K562 (cell line): ENCODE measurements around the gene AARSD1. TPM values are rescaled to one million over a fixed set of nuclear protein-coding genes. Genes with fewer than 3 reads are reported as not detected.

Experiments
- ATAC-seq: fragments of 200-7000 bp; cut with Tn5 transposase; 3 replicates; pipeline ENCODE4 v1.9.1; 2020; ENCODE audit warnings: moderate library complexity
- BruUV-seq: library from RNA; stranded (reverse); fragments of 400-500 nt; replicated peaks from 2 replicates; lab custom pipeline; 2021; lab: Mats Ljungman, UMichigan
- CTCF ChIA-PET: fragments of 300-600 bp; formaldehyde crosslinking; extraction: SDS; loops from one replicate; lab custom pipeline; 2021; ENCODE audit warnings: low intra/inter-chr PET ratio; lab: Yijun Ruan, JAX
- POLR2A ChIA-PET: fragments of 300-600, 350-650 bp; sonication (Branson Sonifier 250); formaldehyde crosslinking; extraction: SDS; loops from one replicate; lab custom pipeline; 2021; ENCODE audit warnings: antibody characterized with exemption, inconsistent platforms; lab: Yijun Ruan, JAX
- DNase-seq, 4 experiments: peaks; one replicate each; pipeline versions ENCODE4 v3.0.0 to v3.0.0-alpha.2; 2011 to 2018; ENCODE audit warnings: low spot score in 3 of 4, mixed read lengths in 3 of 4; ENCODE audit errors: extremely low read depth in 1 of 4
- FAIRE-seq: peaks from 2 replicates; lab custom pipeline; 2011; peaks lifted over from hg19 to GRCh38; lab: Jason Lieb, UNC
- H2AFZ ChIP-seq: 2 replicates; pipeline ENCODE4 v1.6.0; 2011; ENCODE audit warnings: low read depth, low read length, control low read depth, inconsistent platforms
- H3K27ac ChIP-seq: fragments of 200-600 bp; 3 replicates; pipeline ENCODE4 v1.8.0; 2011; ENCODE audit warnings: low read depth, mild to moderate bottlenecking, control low read depth, inconsistent platforms, low read length, moderate library complexity, mixed read lengths; ENCODE audit errors: extremely low read depth
- H3K27me3 ChIP-seq, 2 experiments: fragments of 300-600 bp in 1 of 2; 2 replicates in 1 of 2; 3 replicates in 1 of 2; pipeline versions ENCODE4 v1.6.0 to v1.8.0; 2011; ENCODE audit warnings: inconsistent platforms in 2 of 2, low read length in 2 of 2, mild to moderate bottlenecking in 1 of 2, mixed read lengths in 1 of 2, moderate library complexity in 1 of 2; ENCODE audit not compliant: control insufficient read depth in 2 of 2, insufficient read depth in 2 of 2
- H3K36me3 ChIP-seq: fragments of 300-600 bp; 3 replicates; pipeline ENCODE4 v1.8.0; 2011; ENCODE audit warnings: mild to moderate bottlenecking, low read length, inconsistent platforms; ENCODE audit not compliant: control insufficient read depth, insufficient read depth
- H3K4me1 ChIP-seq, 2 experiments: fragments of 200-600 bp in 1 of 2; replicated peaks in 1 of 2; 2 replicates in 1 of 2; 3 replicates in 1 of 2; pipeline versions ENCODE4 v1.5.1 to v1.8.0; 2011; ENCODE audit warnings: inconsistent platforms in 2 of 2, low read length in 2 of 2, mild to moderate bottlenecking in 1 of 2, mixed read lengths in 1 of 2, moderate library complexity in 1 of 2; ENCODE audit not compliant: control insufficient read depth in 2 of 2, insufficient read depth in 2 of 2
- H3K4me2 ChIP-seq: 2 replicates; pipeline ENCODE4 v1.6.1; 2011; ENCODE audit warnings: low read length, control low read depth, inconsistent platforms, mixed read lengths; ENCODE audit not compliant: insufficient read depth
- H3K4me3 ChIP-seq: fragments of 200-600 bp; sonication (generic), shearing (Covaris generic); 2 replicates; pipeline ENCODE4 v1.5.1; 2016; ENCODE audit warnings: control low read depth, inconsistent platforms
- H3K79me2 ChIP-seq: fragments of 200-600 bp; 3 replicates; pipeline ENCODE4 v1.8.0; 2011; ENCODE audit warnings: low read length, inconsistent platforms; ENCODE audit not compliant: control insufficient read depth, insufficient read depth
- H3K9ac ChIP-seq, 2 experiments: 2 replicates each; pipeline versions ENCODE4 v1.6.0 to v1.6.1; 2011; ENCODE audit warnings: low read depth in 2 of 2, low read length in 2 of 2, control low read depth in 1 of 2, inconsistent platforms in 1 of 2, mild to moderate bottlenecking in 1 of 2, mixed read lengths in 1 of 2; ENCODE audit not compliant: insufficient read depth in 1 of 2
- H3K9me1 ChIP-seq: one replicate; pipeline ENCODE4 v1.6.0; 2011; ENCODE audit warnings: inconsistent platforms, mild to moderate bottlenecking, low read length, moderate library complexity; ENCODE audit not compliant: control insufficient read depth, insufficient read depth
- H3K9me3 ChIP-seq: replicated peaks from 2 replicates; pipeline ENCODE4 v1.5.1; 2011; ENCODE audit warnings: low read depth, low read length, inconsistent platforms; ENCODE audit not compliant: control insufficient read depth, insufficient read depth
- H4K20me1 ChIP-seq: replicated peaks from 2 replicates; pipeline ENCODE4 v1.6.1; 2011; ENCODE audit warnings: low read length, inconsistent platforms, mixed read lengths; ENCODE audit not compliant: control insufficient read depth, insufficient read depth
- CSDE1 ChIP-seq, 2 experiments: fragments of 450-650 bp; IDR thresholded peaks; 2 replicates each; pipeline ENCODE4 v1.6.1; 2016; ENCODE audit warnings: mild to moderate bottlenecking in 1 of 2
- EZH2 ChIP-seq: IDR thresholded peaks from 2 replicates; pipeline ENCODE4 v1.6.1; 2012; ENCODE audit warnings: low read depth, mild to moderate bottlenecking, inconsistent platforms, low read length, borderline replicate concordance
- FOSL1 ChIP-seq: fragments of 200-800 bp; sonication (Bioruptor generic); conservative IDR thresholded peaks from 2 replicates; pipeline ENCODE4 v1.6.1; 2016; ENCODE audit warnings: missing genetic modification characterization, missing compliant biosample characterization
- GTF2F1 ChIP-seq: IDR thresholded peaks from 2 replicates; pipeline ENCODE4 v1.6.1; 2011; ENCODE audit warnings: low read depth, low read length, improper control_type of control experiment
- KAT7 ChIP-seq: sonication (generic); formaldehyde crosslinking; IDR thresholded peaks from 2 replicates; pipeline ENCODE4 v1.8.0; 2022; ENCODE audit warnings: missing genetic modification reagents, mild to moderate bottlenecking, borderline replicate concordance
- MBD2 ChIP-seq: sonication (generic); IDR thresholded peaks from 2 replicates; pipeline ENCODE4 v1.6.1; 2016; ENCODE audit warnings: low read depth, borderline replicate concordance
- MCM3 ChIP-seq: fragments of 450-650 bp; IDR thresholded peaks from 2 replicates; pipeline ENCODE4 v1.6.1; 2016
- NFYB ChIP-seq: IDR thresholded peaks from 2 replicates; pipeline ENCODE4 v1.6.1; 2011; ENCODE audit warnings: mild to moderate bottlenecking, moderate library complexity; ENCODE audit not compliant: insufficient read length; ENCODE audit errors: extremely low read depth
- RBFOX2 ChIP-seq: fragments of 200-400 bp; formaldehyde crosslinking; IDR thresholded peaks from 2 replicates; pipeline ENCODE4 v1.6.1; 2017; ENCODE audit warnings: low read depth, mild to moderate bottlenecking, low read length, moderate library complexity
- SRSF1 ChIP-seq: fragments of 200-400 bp; formaldehyde crosslinking; IDR thresholded peaks from 2 replicates; pipeline ENCODE4 v1.6.1; 2017; ENCODE audit warnings: mild to moderate bottlenecking, low read depth, low read length, moderate library complexity
- ZC3H8 ChIP-seq: fragments of 450-650 bp; IDR thresholded peaks from 2 replicates; pipeline ENCODE4 v1.6.1; 2017
- ZFP91 ChIP-seq: sonication (generic); formaldehyde crosslinking; IDR thresholded peaks from 2 replicates; pipeline ENCODE4 v1.8.0; 2022; ENCODE audit warnings: mild to moderate bottlenecking, missing genetic modification reagents
- ZNF507 ChIP-seq: conservative IDR thresholded peaks from 2 replicates; pipeline ENCODE4 v1.6.1; 2017; ENCODE audit warnings: missing genetic modification characterization, missing compliant biosample characterization
- ZNF696 ChIP-seq: fragments of 250-450 bp; sonication (Bioruptor Pico); conservative IDR thresholded peaks from 2 replicates; pipeline ENCODE4 v1.4.0; 2020; ENCODE audit warnings: mild to moderate bottlenecking, moderate library complexity
- ZNF76 ChIP-seq: fragments of 250-450 bp; sonication (Bioruptor Pico); IDR thresholded peaks from 2 replicates; pipeline ENCODE4 v1.4.0; 2020; ENCODE audit warnings: mild to moderate bottlenecking, moderate library complexity, borderline replicate concordance
- WGBS: fragments of 100-300 bp; shearing (Covaris generic); methylation state at CpG from one replicate; pipeline ENCODE4 v1.1.6; 2016; ENCODE audit warnings: low coverage, mixed read lengths; ENCODE audit not compliant: insufficient coverage; ENCODE audit errors: missing lambda C conversion rate; 5-methylcytosine and 5-hydroxymethylcytosine counted together
- in situ Hi-C: fragments of 300-500 bp; cut with MboI; formaldehyde crosslinking; loops from 4 replicates; pipeline ENCODE4 v1.15.0; 2018; ENCODE audit warnings: inconsistent platforms, mixed read lengths
- intact Hi-C: fragments of 100-400 bp; cut with micrococcal nuclease; formaldehyde crosslinking; loops from 2 replicates; pipeline ENCODE4 v1.14.2; 2022
- polyA plus RNA-seq, 8 experiments: library from polyadenylated mRNA; depleted of rRNA in 4 of 8; stranded (reverse) in 5 of 8; unstranded in 3 of 8; fragments of >200 nt; fragmentation: Nextera tagmentation in 2 of 8; fragmentation: Illumina TruSeq in 1 of 8; extraction: Ambion mirVana in 2 of 8; extraction: Trizol in 1 of 8; gene quantifications; 2 replicates each; pipeline versions ENCODE4 v1.2.1 to v1.2.3, GENCODE V29; 2011 to 2014; ENCODE audit warnings: inconsistent platforms in 1 of 8, missing spikeins in 1 of 8
- total RNA-seq, 7 experiments: library from RNA; depleted of rRNA in 6 of 7; stranded (reverse); fragments of >200 nt in 6 of 7; fragmentation: Illumina TruSeq in 2 of 7; extraction: Trizol in 2 of 7; gene quantifications; 2 replicates each; pipeline versions ENCODE4 v1.2.1 to v1.2.3, GENCODE V29; 2011 to 2021; ENCODE audit warnings: low replicate concordance in 1 of 7
- TF ChIP-seq, protein P1 (sequence below): conservative IDR thresholded peaks from 2 replicates; pipeline ENCODE4 v1.6.1; 2011; ENCODE audit warnings: low read depth, mild to moderate bottlenecking, low read length; ENCODE audit not compliant: control insufficient read depth
- TF ChIP-seq, protein P2 (sequence below): fragments of 250-450 bp; sonication (Bioruptor Pico); IDR thresholded peaks from 2 replicates; pipeline ENCODE4 v1.4.0; 2020

The AARSD1 gene
- total and polyA plus RNA-seq, 9 of the 15 experiments (the other 6 are each of a cell fraction or from before 2014, with no cell fraction given), result 51.7 to 98.5 (median 68.6) TPM

- TF ChIP-seq, protein P1, sequence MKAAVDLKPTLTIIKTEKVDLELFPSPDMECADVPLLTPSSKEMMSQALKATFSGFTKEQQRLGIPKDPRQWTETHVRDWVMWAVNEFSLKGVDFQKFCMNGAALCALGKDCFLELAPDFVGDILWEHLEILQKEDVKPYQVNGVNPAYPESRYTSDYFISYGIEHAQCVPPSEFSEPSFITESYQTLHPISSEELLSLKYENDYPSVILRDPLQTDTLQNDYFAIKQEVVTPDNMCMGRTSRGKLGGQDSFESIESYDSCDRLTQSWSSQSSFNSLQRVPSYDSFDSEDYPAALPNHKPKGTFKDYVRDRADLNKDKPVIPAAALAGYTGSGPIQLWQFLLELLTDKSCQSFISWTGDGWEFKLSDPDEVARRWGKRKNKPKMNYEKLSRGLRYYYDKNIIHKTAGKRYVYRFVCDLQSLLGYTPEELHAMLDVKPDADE, result no peak
- TF ChIP-seq, all 486 proteins: peak for 0
Observed at GRCh38 chr17:42950044-42950783, 14.0 kb downstream of the AARSD1 start (continued).

GRCh38 chr17:42946812-42947211 is 17.4 kb downstream of the AARSD1 start:
- Histone ChIP-seq H3K27ac (no peak overlapping the region), H3K4me1 (no peaks in the 10 kb centered on the region), H2AFZ (no peak overlapping the region), H3K4me2 (no peak overlapping the region), H3K9me1 (no peaks in the 10 kb centered on the region), H3K27me3 (no peaks in the 10 kb centered on the region), H3K4me3 (no peak overlapping the region), H3K36me3 (peaks cover 34% of the 10 kb centered on the region; the same call in 2 of the 3 replicates), H3K9ac (no peak overlapping the region), H3K79me2 (no peaks in the 10 kb centered on the region), H3K9me3 (no peaks in the 10 kb centered on the region), H4K20me1 (no peaks in the 10 kb centered on the region)
- BruUV-seq, result no TSS peak
- CTCF ChIA-PET, result no interaction called here
- DNase-seq (no peak), ATAC-seq (no peak), FAIRE-seq (no peak)
- in situ Hi-C loops (no loop called here), intact Hi-C loops (no loop called here)
- TF ChIP-seq ZFP91, result no peak
- TF ChIP-seq CSDE1 (IDR thresholded peaks at IDR 0.05), result no peak
- no peak for TF ChIP-seq RBFOX2
- TF ChIP-seq EZH2, result no peak
- TF ChIP-seq FOSL1 (tag), result no peak
- TF ChIP-seq ZNF76 (CRISPR knock-in tag), result no peak
- no peak for TF ChIP-seq MBD2
- TF ChIP-seq, protein P2, sequence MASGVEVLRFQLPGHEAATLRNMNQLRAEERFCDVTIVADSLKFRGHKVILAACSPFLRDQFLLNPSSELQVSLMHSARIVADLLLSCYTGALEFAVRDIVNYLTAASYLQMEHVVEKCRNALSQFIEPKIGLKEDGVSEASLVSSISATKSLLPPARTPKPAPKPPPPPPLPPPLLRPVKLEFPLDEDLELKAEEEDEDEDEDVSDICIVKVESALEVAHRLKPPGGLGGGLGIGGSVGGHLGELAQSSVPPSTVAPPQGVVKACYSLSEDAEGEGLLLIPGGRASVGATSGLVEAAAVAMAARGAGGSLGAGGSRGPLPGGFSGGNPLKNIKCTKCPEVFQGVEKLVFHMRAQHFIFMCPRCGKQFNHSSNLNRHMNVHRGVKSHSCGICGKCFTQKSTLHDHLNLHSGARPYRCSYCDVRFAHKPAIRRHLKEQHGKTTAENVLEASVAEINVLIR, result no peak
- no peak for TF ChIP-seq ZC3H8
- no peak for TF ChIP-seq SRSF1
- TF ChIP-seq NFYB, result no peak
- TF ChIP-seq ZNF696, result no peak
- no peak for TF ChIP-seq GTF2F1
- no peak for TF ChIP-seq KAT7 (CRISPR knock-in tag)
- no peak for TF ChIP-seq ZNF507 (tag)
- no peak for TF ChIP-seq MCM3
- 100% methylated on average over 1 of the region's 1 CpG for WGBS
- POLR2A ChIA-PET, result interaction anchor here (1.5 kb wide), 1 partner anchor 9 kb away, joined by 4 read pairs; no protein-coding TSS in a partner anchor
